GM12878 (cell line): Measurements from ENCODE around the gene PEX12. TPM values are rescaled to one million over a fixed set of nuclear protein-coding genes. Genes with fewer than 3 reads are reported as not detected.

Source experiments
- ATAC-seq: fragments of 200-7000 bp; cut with Tn5 transposase; 3 replicates; pipeline ENCODE4 v1.9.1; 2020; ENCODE audit warnings: mild to moderate bottlenecking, moderate library complexity
- BruUV-seq: library from RNA; stranded (reverse); fragments of 400-500 nt; replicated peaks from 2 replicates; lab custom pipeline; 2021; lab: Mats Ljungman, UMichigan
- CTCF ChIA-PET: fragments of 300-600 bp; sonication (Branson Sonifier 250); formaldehyde crosslinking; extraction: SDS; loops from one replicate; lab custom pipeline; 2021; ENCODE audit warnings: inconsistent platforms; lab: Yijun Ruan, JAX
- POLR2A ChIA-PET: fragments of 350-600 bp; formaldehyde crosslinking; extraction: SDS; loops from one replicate; lab custom pipeline; 2021; ENCODE audit warnings: inconsistent platforms; lab: Charles Lee
- RAD21 ChIA-PET: fragments of 300-600 bp; sonication (Branson Sonifier 250); formaldehyde crosslinking; loops from one replicate; lab custom pipeline; 2023; ENCODE audit warnings: antibody characterized with exemption; ENCODE audit not compliant: unreplicated experiment; lab: Charles Lee
- SMC1A ChIA-PET: fragments of 300-600 bp; sonication (Branson Sonifier 250); formaldehyde crosslinking; loops from one replicate; lab custom pipeline; 2023; ENCODE audit not compliant: unreplicated experiment, uncharacterized antibody; lab: Charles Lee
- DNase-seq: peaks from one replicate; pipeline ENCODE4 v3.0.0-alpha.2; 2011; ENCODE audit warnings: low read depth, low spot score
- FAIRE-seq: peaks from 3 replicates; lab custom pipeline; 2011; peaks lifted over from hg19 to GRCh38; lab: Jason Lieb, UNC
- H2AFZ ChIP-seq: 2 replicates; pipeline ENCODE4 v1.6.0; 2011; ENCODE audit warnings: low read depth, low read length, control low read depth; ENCODE audit not compliant: control insufficient read depth
- H3K27ac ChIP-seq: 2 replicates; pipeline ENCODE4 v1.5.1; 2011; ENCODE audit warnings: control low read depth; ENCODE audit not compliant: control insufficient read depth, insufficient read depth
- H3K27me3 ChIP-seq, 2 experiments: replicated peaks in 1 of 2; 2 replicates each; pipeline versions ENCODE4 v1.6.0 to v1.6.1; 2011; ENCODE audit warnings: low read length in 1 of 2; ENCODE audit not compliant: control insufficient read depth in 2 of 2, insufficient read depth in 2 of 2
- H3K36me3 ChIP-seq, 2 experiments: 2 replicates each; pipeline ENCODE4 v1.5.1; 2011; ENCODE audit warnings: low read length in 1 of 2; ENCODE audit not compliant: control insufficient read depth in 2 of 2, insufficient read depth in 2 of 2
- H3K4me1 ChIP-seq: 2 replicates; pipeline ENCODE4 v1.6.1; 2011; ENCODE audit warnings: mild to moderate bottlenecking, low read length, moderate library complexity, mixed read lengths; ENCODE audit not compliant: control insufficient read depth, insufficient read depth
- H3K4me2 ChIP-seq: 2 replicates; pipeline ENCODE4 v1.6.0; 2011; ENCODE audit warnings: control low read depth; ENCODE audit not compliant: control insufficient read depth, insufficient read depth
- H3K4me3 ChIP-seq: fragments of 200-600 bp; sonication (generic); 2 replicates; pipeline ENCODE4 v1.5.1; 2016
- H3K79me2 ChIP-seq: 2 replicates; pipeline ENCODE4 v1.6.0; 2011; ENCODE audit warnings: low read length; ENCODE audit not compliant: control insufficient read depth, insufficient read depth
- H3K9ac ChIP-seq: 2 replicates; pipeline ENCODE4 v1.8.0; 2011; ENCODE audit warnings: low read length, control low read depth, mixed read lengths; ENCODE audit not compliant: control insufficient read depth, insufficient read depth
- H3K9me3 ChIP-seq: replicated peaks from 3 replicates; pipeline ENCODE4 v1.5.1; 2011; ENCODE audit warnings: mild to moderate bottlenecking, low read length; ENCODE audit not compliant: control insufficient read depth, insufficient read depth
- H4K20me1 ChIP-seq: 2 replicates; pipeline ENCODE4 v1.6.0; 2011; ENCODE audit not compliant: control insufficient read depth, insufficient read depth
- CHD1 ChIP-seq: IDR thresholded peaks from 2 replicates; pipeline ENCODE4 v1.6.1; 2012; ENCODE audit warnings: low read depth, low read length, improper control_type of control experiment
- IKZF2 ChIP-seq, 2 experiments: fragments of 450-650 bp; IDR thresholded peaks; 2 replicates each; pipeline ENCODE4 v1.6.1; 2017; ENCODE audit warnings: mild to moderate bottlenecking in 2 of 2, moderate library complexity in 2 of 2
- IRF4 ChIP-seq: IDR thresholded peaks from 2 replicates; pipeline ENCODE4 v1.6.1; 2011; ENCODE audit warnings: low read depth, low read length
- MTA3 ChIP-seq: IDR thresholded peaks from 2 replicates; pipeline ENCODE4 v1.6.1; 2012; ENCODE audit warnings: low read length, inconsistent platforms, borderline replicate concordance
- NFYA ChIP-seq: IDR thresholded peaks from 2 replicates; pipeline ENCODE4 v1.6.1; 2011; ENCODE audit warnings: low read depth, mild to moderate bottlenecking, low read length, improper control_type of control experiment, borderline replicate concordance
- NKRF ChIP-seq: fragments of 450-650 bp; conservative IDR thresholded peaks from 2 replicates; pipeline ENCODE4 v1.6.1; 2017; ENCODE audit warnings: mild to moderate bottlenecking, moderate library complexity
- PRDM15 ChIP-seq: fragments of 450-650 bp; formaldehyde crosslinking; IDR thresholded peaks from 2 replicates; pipeline ENCODE4 v1.4.0; 2020; ENCODE audit warnings: mild to moderate bottlenecking, moderate library complexity
- RBBP5 ChIP-seq: fragments of 200-600 bp; sonication (generic); conservative IDR thresholded peaks from 2 replicates; pipeline ENCODE4 v1.6.1; 2016
- SREBF2 ChIP-seq: IDR thresholded peaks from 2 replicates; pipeline ENCODE4 v1.6.1; 2012; ENCODE audit warnings: mild to moderate bottlenecking, low read length
- ZNF384 ChIP-seq: IDR thresholded peaks from 2 replicates; pipeline ENCODE4 v1.6.1; 2012; ENCODE audit warnings: low read depth, mild to moderate bottlenecking, low read length, improper control_type of control experiment, borderline replicate concordance
- WGBS: methylation state at CpG from one replicate; pipeline ENCODE4 v1.1.6; 2016; ENCODE audit warnings: low lambda C conversion rate; ENCODE audit not compliant: insufficient replicate concordance, insufficient coverage; ENCODE audit errors: missing lambda C conversion rate; 5-methylcytosine and 5-hydroxymethylcytosine counted together
- in situ Hi-C: fragments of 300-500 bp; cut with MboI; formaldehyde crosslinking; loops from 9 replicates; pipeline ENCODE4 v1.14.3; 2018; ENCODE audit warnings: mixed read lengths
- intact Hi-C: fragments of 100-400 bp; cut with micrococcal nuclease; formaldehyde crosslinking; loops from one replicate; pipeline ENCODE4 v1.14.2; 2022; ENCODE audit not compliant: unreplicated experiment
- polyA plus RNA-seq, 11 experiments: library from polyadenylated mRNA; depleted of rRNA in 4 of 11; unstranded in 6 of 11; stranded (reverse) in 5 of 11; fragments of >200 nt; fragmentation: Nextera tagmentation in 4 of 11; fragmentation: Illumina TruSeq in 1 of 11; extraction: Ambion mirVana in 4 of 11; extraction: Trizol in 1 of 11; gene quantifications; 1 replicate in 1 of 11; 2 replicates in 10 of 11; pipeline versions ENCODE4 v1.2.1 to v1.2.3, GENCODE V29; 2011 to 2016; ENCODE audit warnings: inconsistent platforms in 2 of 11, missing spikeins in 2 of 11, low read depth in 1 of 11
- total RNA-seq, 4 experiments: library from RNA; depleted of rRNA in 3 of 4; stranded (reverse); fragments of >200 nt in 3 of 4; fragmentation: Illumina TruSeq in 1 of 4; extraction: Trizol in 1 of 4; gene quantifications; 2 replicates each; pipeline versions ENCODE4 v1.2.1 to v1.2.3, GENCODE V29; 2013 to 2021

Gene PEX12
- total and polyA plus RNA-seq, 10 of the 15 experiments (the other 5 are each of a cell fraction or from before 2014, with no cell fraction given) = 2.9 to 15.8 (median 4.6) TPM

- Histone ChIP-seq H3K4me3 (no peak overlapping the region), H3K36me3 (no peaks in the 10 kb centered on the region), H2AFZ (no peak overlapping the region), H3K27me3 (no peaks in the 10 kb centered on the region), H3K9me3 (no peaks in the 10 kb centered on the region), H3K9ac (no peak overlapping the region), H3K4me1 (peaks cover 14% of the 10 kb centered on the region), H3K4me2 (no peak overlapping the region), H3K79me2 (peaks cover 20% of the 10 kb centered on the region), H4K20me1 (no peaks in the 10 kb centered on the region), H3K27ac (no peak overlapping the region)
- ATAC-seq = no peak
- POLR2A ChIA-PET = no interaction called here
- WGBS = 57% methylated on average over 1 of the region's 1 CpG
- BruUV-seq = no TSS peak
- RAD21 ChIA-PET = no interaction called here
- CTCF ChIA-PET = no interaction called here
- FAIRE-seq = no peak
- DNase-seq = no peak
- TF ChIP-seq ZNF384 = no peak
- no peak for TF ChIP-seq MTA3
- TF ChIP-seq PRDM15 (CRISPR knock-in tag) = no peak
- TF ChIP-seq NFYA = no peak
- TF ChIP-seq RBBP5 = no peak
- no peak for TF ChIP-seq IRF4
- TF ChIP-seq IKZF2 (IDR thresholded peaks at IDR 0.05) = no peak
- no peak for TF ChIP-seq NKRF
- TF ChIP-seq SREBF2 = no peak
- TF ChIP-seq CHD1 = no peak
- in situ Hi-C loops (no loop called here), intact Hi-C loops (no loop called here)
- SMC1A ChIA-PET = no interaction called here
Observed at GRCh38 chr17:35584061-35584460, 5.7 kb upstream of the PEX12 start.
